SW480 (cell line): ENCODE measurements around the gene SLC35F4.

Experiments
- DNase-seq: peaks from one replicate; pipeline ENCODE4 v3.0.0-alpha.2; 2016; ENCODE audit warnings: low spot score

The SLC35F4 gene

DNA sequence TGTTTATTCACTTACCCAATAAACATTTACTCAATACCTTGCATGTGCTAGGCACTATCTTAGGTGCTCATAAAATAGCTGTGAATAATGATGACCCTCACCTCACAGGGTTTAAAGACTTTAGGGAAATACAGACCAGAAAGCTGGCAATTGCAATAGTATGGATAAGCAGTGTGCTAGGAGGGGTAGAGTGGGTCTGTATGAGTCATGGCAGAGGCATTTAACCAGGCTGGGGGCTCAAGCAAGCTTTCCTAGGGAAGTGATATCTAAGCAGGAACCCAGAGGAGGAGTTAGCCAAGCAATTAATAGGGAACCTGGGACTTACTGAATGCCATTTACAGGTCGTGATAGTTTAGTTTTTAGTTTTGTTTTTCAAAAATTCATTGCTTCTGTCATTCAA, 248.4 kb downstream of the SLC35F4 start:
- DNase-seq = no peak

GRCh38 chr14:57612946-57613345, 252.9 kb downstream of the SLC35F4 start:
- DNase-seq = no peak

DNA sequence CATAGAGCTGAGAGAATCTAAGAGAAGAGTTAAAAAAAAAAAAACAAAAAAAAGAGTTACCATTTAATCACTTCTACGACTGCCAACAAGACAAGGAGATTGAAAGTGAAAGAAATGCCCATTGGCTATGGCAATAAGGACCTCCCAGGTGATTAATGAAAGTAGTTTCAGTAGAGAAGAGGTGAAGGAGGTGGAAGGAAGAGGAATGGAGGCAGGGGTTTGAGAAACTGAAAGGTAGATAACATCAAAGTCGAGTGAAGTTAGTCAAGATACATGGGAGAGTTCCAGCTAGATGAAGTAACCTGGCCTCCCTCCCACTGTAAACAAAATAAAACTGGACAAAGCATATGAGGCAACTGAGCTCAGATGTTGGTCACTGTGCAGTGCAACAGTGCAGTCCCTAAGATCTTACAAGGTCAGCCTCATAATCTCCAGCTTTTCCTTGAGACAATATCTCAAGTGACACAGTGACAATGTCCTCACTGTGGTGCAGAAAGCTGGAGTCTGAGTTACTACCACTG, 254.3 kb downstream of the SLC35F4 start:
- DNase-seq = no peak

GRCh38 chr14:57610631-57611030, 255.3 kb downstream of the SLC35F4 start:
- DNase-seq = no peak

DNA sequence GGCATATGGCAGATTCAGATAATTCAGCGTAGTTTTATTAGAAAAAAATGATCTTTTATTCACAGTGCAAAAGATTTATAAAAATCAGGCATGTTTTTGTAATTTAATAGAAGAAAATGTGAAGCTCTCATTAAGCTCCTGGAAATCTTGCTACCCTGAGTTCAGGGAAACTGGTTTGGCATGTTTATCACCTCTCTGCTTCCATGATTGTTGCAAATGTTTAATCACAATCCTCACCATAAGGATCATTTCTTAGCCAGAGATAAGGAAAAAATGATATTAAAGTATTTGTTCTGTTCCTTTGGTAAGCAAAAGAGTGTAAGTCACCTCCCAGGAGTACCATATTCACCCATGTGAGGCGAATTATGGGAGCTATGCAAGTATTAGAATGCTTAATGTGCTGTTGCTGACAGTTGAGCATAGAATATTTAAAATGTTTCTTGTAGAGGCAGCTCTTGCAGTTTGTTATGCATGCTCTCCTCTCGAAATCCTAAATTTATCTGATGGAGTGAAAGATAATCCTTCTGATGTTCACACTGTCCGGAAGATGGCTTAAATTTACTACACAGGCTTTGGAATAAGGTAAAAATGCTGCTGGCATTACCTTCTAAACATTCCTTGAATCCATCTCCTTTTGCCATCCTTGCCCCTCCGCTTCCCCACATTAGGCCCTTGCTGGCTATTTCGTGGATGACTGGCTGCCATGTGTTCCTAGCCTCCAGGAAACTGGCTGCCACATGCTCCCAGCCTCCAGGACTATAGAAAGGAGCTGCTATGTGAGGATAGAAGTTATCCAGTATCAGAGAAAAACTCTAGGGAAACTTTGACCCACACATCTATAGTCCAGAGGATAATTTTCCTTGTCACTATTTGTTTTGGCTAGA, 256.5 kb downstream of the SLC35F4 start:
- DNase-seq = no peak

DNA sequence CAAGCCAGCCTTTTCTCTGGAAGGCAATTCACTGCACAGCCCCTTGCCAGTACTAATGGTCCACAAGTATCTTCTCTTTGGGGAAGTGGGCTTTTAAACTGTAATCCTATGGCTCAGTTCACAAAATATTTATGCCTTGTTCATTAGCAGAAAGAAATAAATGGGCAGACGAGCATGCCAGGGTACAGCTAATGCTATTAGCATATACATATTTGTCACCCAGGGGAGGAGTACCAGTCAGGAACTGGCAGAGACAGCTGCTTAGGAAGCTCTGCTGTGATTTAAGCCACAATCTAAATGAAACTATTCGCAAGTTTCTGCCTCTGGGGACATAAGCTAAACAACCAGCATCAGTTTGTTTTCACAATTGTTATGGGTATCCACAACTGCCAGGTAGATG, 258.8 kb downstream of the SLC35F4 start:
- DNase-seq = no peak

GRCh38 chr14:57583396-57583795, 282.5 kb downstream of the SLC35F4 start:
- no peak for DNase-seq

- no peak for DNase-seq
Observed at GRCh38 chr14:57582746-57583145, 283.1 kb downstream of the SLC35F4 start.

- DNase-seq = no peak
Observed at GRCh38 chr14:57578801-57579200, 287.1 kb downstream of the SLC35F4 start.

DNA sequence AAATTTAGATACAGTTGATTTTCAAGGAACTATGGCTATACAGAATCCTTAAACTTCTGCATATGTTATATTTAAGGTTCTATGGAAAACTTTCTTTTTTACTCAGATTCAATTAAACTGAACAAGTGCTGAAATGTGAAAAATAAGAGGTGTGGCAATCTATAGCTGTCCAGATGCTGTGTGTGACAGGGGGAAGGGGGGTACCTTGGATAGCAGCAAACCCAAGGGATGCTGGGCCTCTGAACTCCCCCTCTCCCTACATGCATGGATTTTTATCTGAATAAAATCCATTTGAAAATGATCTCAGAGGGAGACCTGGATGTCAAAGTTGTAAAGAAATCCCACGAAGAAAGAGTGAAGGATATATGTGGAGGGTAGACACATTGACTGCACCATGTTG, 289.4 kb downstream of the SLC35F4 start:
- no peak for DNase-seq

DNA sequence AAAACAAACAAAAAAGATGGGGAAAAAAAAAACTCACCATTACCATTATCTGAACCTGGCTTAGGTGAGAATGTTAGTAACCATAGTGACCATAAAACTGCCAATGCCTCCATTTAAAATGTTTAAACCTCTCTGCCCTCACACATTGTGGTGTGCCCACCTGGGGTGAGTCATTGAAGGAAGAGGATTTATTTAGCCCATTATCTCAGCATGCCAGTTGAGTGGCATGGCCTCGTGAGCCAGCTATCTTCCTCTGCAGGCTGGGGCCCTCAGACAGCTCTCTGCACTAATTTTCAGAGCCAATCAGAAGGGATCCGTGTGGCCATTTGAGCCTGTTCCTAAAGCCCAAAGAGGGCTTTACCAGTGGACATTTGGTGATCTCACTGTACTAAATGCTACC, 290.4 kb downstream of the SLC35F4 start:
- no peak for DNase-seq

DNA sequence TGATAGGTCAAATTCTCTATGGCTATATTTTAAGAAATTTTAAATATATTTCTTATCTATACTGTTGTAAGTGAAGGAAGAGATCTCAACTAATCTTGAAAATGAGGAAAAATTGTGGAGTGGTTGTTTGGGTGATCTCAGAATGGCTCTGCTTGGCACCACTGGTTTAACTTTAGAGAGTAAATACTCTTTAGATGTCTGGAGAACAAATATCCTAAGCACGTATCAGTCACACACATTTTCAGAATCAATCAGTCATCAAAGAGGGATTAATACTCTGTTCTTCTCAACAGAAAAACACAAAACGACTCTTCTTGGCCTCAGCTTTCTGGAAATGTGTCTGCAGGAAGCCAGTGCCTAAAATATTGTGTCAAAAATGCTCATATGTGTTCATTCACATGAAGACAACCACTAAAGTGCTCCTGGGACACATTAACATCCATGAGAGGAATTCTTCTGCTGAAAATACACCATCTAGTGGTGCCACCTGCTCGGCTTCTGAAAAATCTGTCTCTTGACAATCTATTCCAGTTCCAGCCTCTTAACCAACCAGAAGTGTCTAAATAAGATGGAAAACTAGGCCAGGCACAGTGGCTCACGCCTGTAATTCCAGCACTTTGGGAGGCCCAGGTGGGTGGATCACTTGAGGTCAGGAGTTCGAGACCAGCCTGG, 291.1 kb downstream of the SLC35F4 start:
- no peak for DNase-seq

DNA sequence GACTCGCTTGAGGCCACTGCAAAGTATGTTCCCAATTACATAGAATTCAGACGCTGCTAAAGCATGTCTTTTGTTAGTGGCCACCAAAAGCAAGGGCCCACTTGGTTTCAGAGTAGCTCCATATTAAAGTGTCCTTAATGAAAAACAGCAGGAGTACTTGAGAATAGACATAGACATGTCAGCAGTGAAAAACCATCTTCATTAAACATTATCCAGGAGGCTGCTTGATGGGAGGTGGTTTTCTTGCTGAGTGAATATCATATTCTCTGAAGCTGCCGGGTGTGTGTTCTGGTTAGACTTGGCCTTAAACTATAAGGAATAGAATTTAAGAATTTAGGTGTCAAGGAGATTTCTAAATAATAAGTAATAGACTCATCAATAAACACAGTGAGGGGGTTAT, 292.7 kb downstream of the SLC35F4 start:
- no peak for DNase-seq

DNA sequence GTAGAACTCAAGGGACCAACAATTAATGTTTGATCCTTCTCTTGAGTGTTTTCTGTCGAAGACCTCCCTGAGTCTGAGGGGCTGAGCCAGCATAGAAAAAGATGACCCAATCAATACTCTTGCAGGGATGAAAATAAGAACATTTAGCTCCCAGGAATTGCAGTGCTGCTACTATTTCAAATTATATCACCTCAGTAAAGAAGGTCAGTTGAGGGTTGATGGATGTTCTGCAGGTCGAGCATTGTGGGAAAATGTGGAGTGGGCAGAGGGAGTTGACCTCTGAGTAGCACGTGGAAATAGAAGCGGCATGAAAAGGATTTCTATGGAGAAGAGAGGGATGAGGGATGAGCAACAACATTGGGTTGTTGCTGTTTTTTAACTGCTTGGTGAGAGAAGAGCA, 297.3 kb downstream of the SLC35F4 start:
- no peak for DNase-seq

- DNase-seq = no peak
Observed at GRCh38 chr14:57567220-57567619, 298.7 kb downstream of the SLC35F4 start.

DNA sequence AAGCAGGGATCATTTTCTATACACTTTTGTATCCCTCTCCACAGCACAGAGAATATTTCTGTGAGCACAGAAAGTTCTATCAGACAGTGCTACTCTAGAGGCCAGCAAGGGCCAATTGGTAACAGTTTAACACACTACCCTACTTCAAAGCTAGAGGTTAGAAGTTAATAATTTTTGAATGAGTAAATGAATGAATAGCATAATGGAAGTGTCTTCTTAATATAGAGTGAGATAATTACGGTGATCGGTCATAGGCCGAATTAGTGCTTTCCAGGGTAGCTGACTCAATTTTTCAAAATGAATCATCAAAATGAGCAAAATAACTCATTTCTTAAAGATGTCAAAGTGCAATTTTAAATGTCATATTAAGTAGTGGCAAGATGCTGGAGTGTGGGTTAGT, 305.2 kb downstream of the SLC35F4 start:
- no peak for DNase-seq

DNA sequence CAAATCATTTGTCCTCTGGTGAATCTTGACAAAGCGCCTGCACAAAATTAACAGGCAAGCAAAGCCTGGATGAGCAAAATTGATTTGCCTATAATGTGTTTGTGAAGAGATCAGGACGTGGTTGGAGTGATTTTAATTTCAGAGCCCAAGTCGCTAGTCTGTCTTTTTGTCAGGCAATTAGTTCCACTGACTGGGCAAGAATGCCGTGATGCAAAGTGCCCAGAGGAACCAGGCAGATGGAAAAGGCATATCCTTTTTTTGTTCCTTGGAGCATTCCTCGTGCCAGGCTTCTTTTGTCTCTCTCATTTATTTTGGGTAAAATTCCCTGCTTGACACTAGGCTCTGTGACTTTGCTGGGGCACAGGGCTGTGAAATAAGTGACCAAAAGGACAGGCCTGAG, 306.3 kb downstream of the SLC35F4 start:
- no peak for DNase-seq

DNA sequence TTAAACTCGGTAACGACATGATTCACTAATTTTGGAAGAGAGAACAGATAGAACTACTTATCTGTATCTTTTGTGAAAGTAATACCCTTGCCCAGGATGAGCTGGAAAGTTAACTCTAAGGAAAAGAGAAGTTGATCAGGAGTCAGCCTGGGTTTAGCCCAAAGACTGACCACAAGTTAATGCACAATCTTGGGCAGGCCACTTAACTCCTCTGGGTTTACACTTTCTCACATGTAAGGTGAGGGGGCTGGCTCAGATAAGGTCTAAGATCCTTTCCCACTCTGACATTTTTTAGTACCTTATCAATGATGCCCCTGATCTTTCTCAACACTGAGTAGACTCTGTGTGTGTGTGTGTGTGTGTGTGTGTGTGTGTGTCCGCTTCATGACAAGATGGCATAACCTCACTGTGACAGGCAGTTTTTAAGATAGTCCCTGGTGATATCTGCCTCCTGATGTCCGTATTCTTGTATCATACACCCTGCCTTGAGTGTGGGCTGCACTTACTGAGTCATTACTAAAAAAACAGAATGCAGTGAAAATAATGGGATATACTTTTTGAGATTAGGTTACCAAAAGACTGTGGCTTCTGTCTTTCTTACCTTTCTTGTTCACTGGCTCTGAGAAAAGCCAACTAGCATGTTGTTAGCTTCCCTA, 316.0 kb downstream of the SLC35F4 start:
- DNase-seq = no peak

DNA sequence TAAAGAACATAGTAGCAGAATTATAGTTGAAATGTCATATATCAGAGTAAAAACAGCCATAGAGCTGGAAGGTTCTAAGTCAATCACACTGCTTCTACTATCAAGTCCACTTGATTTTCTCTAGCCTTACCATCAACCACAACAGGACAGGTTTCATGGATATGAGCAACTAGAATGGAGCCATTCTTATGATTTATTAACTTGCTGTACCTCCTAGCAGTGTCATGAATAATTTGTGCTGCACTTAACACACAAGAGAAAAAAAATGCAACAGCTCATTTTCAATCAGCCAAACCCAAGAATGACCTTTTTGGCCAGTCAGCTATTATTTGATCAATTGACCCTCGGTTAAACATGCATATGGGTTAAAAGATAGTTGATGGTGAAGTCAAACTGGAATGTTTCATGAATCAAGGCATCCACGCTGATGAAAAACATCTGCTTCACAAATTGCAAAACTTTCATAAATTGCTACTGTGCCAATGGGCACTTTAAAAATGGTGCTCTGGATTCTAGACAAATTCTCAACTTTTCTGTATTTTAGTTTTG, 316.8 kb downstream of the SLC35F4 start:
- DNase-seq = no peak

DNA sequence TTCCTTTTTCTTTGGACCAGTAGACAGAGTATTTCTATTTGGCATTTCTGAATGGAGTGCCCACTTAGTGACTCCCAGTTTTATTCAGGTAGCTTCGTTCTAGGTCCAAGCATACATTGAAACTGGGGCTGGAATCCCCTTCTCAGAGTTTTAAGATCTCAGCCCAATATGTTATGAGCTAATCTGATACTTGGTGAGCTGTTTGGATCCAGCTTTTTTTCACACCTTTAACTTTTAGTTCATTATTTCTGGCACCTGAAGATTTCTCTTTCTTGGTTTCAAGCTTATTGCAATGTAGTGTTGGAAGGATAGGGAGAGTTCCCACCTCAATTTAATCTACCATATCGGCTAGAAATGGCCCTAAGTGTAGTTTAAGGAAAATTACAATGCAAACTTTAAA, 318.8 kb downstream of the SLC35F4 start:
- no peak for DNase-seq

- DNase-seq = peak; percentile 4
Observed at GRCh38 chr14:57533214-57533613, 332.7 kb downstream of the SLC35F4 start.

DNA sequence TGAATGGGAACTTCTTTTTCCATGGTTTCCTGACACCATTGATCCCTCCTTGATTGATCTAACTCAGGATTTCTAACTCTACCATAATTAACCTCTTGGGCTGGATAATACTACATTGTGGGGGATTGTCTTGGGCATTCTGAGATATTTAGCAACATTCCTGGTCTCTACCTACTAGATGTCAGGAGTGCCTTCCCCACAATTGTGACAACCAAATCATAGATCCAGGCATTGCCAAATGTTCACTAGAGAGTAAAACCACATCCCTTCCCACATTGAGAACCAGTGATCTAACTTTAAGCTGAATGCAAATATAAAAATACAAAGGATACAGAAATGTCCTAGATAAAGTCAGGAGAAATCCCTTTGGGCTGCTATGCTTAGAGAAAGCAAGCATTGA, 335.3 kb downstream of the SLC35F4 start:
- DNase-seq = no peak

DNA sequence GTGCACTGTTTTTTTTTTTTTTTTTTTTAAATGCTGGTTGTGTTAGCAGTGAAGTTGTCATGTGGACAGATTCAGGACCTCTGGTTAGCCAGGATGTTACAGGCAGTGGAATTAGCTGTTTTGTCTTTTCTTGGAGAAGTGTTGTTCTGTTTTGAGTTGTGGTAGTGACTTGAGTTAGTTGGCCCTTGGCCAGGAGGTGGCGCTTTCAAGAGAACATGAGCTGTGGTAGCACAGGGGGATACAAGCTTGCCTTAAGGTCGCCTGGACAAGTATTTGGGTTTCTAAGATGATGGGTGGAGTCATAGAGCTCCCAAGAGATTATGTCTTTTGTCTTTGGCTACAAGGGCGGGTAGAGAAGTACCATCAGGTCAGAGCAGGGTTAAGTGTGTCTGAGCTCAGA, 338.9 kb downstream of the SLC35F4 start:
- no peak for DNase-seq
